Fibroblast of lung (primary cell): Measurements from ENCODE around the gene OR5AU1.

Source experiments
- EZH2 ChIP-seq: IDR thresholded peaks from 2 replicates; pipeline ENCODE4 v1.5.1; 2012; ENCODE audit warnings: low read length, control low read depth, mild to moderate bottlenecking; ENCODE audit errors: missing control alignments
- TF ChIP-seq, protein P1 (sequence below), 2 donors: IDR thresholded peaks in 1 of 2; conservative IDR thresholded peaks in 1 of 2; 1 replicate in 1 of 2; 2 replicates in 1 of 2; pipeline ENCODE4 v1.5.1; 2011 to 2012; ENCODE audit warnings: low read length in 2 of 2, control low read depth in 1 of 2, inconsistent platforms in 1 of 2, low read depth in 1 of 2, mild to moderate bottlenecking in 1 of 2

DNA sequence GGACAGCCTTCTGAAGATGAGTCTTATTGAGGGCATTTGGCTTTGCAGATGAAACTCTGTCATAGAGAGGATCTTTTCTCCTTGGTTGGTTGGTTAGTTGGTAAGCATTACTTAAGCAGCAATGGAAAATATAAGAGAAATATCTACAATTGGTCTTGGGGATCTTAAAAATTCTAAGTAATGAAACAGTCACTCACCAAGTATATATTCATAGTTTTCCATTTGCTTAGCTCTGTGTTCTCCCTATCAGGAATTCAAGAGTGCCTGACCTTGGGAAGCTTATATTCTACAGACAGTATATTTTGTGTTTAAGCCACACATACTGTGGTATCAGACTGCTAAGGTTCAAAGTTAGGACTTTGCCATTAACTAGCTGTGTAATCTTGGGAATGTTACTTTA is at the start of gene OR5AU1:
- TF ChIP-seq, protein P1, sequence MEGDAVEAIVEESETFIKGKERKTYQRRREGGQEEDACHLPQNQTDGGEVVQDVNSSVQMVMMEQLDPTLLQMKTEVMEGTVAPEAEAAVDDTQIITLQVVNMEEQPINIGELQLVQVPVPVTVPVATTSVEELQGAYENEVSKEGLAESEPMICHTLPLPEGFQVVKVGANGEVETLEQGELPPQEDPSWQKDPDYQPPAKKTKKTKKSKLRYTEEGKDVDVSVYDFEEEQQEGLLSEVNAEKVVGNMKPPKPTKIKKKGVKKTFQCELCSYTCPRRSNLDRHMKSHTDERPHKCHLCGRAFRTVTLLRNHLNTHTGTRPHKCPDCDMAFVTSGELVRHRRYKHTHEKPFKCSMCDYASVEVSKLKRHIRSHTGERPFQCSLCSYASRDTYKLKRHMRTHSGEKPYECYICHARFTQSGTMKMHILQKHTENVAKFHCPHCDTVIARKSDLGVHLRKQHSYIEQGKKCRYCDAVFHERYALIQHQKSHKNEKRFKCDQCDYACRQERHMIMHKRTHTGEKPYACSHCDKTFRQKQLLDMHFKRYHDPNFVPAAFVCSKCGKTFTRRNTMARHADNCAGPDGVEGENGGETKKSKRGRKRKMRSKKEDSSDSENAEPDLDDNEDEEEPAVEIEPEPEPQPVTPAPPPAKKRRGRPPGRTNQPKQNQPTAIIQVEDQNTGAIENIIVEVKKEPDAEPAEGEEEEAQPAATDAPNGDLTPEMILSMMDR (conservative IDR thresholded peaks at IDR 0.05 in 1 of 2, IDR thresholded peaks at IDR 0.05 in 1 of 2; ENCODE audit: low read depth in 1 of 2, low read length in 2 of 2), result no peak
- TF ChIP-seq EZH2, result no peak
